Astrocyte of the hippocampus (primary cell): ENCODE results near the gene ANKRD11.
A peak's percentile ranks its signal among the peaks of the same experiment; 100 is the strongest.
"Not testable (repeated sequence)": the region's sequence is repeated elsewhere in the genome, so short reads cannot be mapped to it uniquely, and the experiment has no call there.

Experiments used
- DNase-seq: peaks from one replicate; pipeline ENCODE4 v3.0.0; 2011; ENCODE audit warnings: low read depth, low spot score

The ANKRD11 gene

DNA sequence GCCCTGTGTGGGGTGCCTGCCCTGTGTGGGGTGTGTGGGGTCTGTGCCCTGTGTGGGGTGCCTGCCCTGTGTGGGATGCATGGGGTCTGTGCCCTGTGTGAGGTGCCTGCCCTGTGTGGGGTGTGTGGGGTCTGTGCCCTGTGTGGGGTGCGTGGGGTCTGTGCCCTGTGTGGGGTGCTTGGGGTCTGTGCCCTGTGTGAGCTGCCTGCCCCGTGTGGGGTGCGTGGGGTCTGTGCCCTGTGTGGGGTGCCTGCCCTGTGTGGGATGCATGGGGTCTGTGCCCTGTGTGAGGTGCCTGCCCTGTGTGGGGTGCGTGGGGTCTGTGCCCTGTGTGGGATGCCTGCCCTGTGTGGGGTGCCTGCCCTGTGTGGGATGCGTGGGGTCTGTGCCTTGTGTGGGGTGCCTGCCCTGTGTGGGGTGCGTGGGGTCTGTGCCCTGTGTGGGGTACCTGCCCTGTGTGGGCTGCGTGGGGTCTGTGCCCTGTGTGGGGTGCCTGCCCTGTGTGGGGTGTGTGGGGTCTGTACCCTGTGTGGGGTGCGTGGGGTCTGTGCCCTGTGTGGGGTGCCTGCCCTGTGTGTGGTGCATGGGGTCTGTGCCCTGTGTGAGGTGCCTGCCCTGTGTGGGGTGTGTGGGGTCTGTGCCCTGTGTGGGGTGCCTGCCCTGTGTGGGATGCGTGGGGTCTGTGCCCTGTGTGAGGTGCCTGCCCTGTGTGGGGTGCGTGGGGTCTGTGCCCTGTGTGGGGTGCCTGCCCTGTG is 190.8 kb downstream of the ANKRD11 start:
- not testable (repeated sequence) for DNase-seq

DNA sequence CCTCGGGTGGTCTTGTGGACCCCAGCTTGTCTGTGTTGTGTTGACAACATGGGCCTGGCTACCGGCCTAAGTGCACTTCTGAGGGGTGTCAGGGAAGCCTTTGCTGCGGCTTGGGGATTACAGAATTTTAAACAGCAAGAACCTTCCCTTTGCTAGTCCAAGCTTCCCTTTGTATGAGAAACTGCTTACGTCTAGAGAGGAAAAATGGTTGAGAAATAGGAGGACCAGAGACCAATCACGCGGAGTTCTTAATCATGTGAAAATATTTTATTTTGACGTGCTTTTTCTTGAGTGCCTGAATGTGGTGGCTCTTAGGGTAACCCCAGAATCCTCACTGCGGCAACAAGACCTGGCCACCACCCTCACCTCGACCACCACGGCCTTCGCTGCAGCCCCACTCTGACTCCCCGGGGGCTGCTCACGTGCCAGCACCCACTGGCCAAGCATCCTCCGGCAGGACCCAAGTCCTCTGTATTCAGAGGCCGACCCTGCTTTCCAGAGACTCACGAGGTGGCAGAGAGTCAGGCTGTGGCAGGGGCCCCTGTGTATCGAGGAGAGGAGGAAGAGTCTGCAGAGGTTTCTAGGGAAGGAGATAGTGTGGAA is 191.6 kb downstream of the ANKRD11 start:
- no peak for DNase-seq

DNA sequence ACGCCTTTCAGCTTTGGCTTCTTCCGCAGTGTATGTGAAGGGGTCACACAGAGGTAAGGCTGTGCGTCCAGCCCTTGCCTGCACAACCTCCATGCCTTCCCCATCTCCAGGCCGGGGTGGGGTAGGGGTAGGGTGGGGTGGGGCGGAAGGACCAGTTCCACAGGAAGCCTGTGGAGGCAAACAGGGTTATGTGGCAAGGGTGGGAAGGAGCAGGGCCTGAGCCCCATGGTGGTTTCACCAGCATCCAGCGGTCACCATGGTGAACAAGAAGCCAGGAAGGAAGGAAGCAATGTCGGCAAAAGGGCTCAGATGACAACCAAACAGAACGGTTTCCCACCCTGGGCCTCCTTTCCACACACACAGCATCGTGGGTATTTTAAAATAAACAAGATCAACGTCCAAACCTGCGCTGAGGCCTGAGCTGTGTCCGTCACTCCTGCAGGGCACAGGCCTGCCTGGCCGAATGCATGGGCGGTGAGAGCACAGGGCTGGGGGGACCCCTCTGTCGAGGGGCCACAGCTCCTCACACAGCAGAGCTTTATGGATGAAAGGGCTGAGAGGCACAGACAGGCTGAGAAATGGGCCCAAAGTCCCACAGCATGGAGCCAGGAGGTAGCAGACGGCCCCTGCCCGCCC is 192.3 kb downstream of the ANKRD11 start:
- DNase-seq = no peak

DNA sequence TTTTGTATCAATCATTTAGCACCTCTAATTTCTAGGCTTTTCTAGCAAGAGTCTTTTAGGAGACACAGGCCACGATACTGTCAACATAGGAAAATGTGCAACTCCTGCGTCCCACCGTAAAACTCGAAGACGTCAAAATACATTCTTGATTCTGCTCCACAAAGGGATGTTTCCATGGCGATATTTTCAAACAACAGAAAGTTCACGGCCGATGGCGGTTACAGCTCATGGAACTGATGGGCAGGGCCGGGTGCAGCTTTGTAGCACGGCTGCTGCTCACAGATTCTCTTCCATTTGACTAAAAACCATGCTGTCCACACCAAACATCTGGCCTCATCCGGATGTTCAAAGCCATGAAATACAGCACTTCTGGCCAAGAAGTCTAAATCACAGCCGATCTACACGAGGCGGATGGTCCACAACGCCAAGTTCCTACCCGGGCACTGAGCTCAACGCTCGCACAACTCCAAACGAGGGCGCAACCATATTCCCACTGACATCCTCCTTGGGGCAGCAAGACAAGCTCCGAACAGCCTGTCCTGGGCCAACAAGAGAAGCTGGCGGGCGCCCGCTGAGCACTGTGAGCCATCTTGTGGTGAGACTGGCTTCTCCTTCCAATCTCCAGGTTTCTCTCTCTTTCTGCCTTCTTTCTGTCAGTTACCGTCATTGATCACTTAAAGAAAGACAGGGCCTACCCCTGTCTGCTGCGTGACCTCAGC is 193.0 kb downstream of the ANKRD11 start:
- DNase-seq = peak; percentile 34

DNA sequence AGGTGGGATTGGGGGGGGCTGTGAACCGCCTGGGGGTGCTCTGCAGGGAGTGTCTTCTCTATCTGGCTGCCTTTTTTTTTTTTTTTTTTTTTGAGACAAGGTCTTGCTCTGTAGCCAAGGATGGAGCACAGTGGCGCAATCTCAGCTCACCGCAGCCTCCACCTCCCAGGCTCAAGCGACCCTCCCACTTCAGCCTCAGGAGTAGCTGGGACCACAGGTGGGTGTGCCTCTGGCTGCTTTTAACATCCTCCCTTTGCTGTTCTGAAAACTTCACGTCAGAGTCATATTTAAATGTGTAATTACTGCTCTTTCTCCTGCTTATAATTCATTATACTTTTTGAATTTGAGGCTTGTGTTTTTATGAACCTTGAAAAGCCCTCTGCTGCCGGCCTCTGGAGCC is 194.4 kb downstream of the ANKRD11 start:
- DNase-seq = no peak

DNA sequence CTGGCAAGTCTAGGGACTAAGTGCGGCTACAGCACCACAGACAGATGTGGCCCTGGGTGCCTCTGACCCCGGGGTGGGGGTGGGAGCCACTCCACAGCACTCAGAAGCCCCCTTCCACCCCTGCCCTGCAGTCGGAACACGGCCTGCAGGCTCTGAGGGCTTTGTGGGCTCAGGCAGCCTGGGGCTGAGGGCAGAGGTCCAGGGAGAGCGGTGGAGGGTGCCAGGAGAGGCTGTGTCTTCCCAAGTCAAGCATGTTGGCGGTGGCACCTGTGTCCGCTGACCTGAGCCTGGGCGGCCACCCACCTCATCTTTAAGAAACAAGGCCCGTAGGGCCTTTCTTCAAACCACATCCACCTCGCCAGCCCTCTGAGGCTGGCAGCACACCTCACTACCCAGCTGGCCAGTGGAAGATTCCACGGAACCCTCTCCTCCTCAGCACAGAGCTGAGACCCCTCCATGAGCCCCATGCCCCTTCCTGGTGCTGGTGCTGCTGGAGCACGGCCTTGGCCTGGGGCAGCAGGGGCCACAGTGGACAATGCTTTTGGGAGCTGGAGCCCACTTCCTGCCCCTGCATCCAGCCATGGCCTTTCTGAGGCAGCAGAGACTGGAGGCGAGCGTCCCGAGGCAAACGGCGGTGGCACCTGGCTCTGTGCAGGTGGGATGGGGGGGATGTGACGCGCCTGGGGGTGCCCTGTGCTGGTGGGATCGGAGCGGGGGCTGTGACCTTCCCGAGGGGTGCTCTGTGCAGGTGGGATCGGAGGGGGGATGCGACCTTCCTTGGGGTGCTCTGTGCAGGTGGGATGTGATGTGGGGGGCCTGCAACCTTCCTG is 195.1 kb downstream of the ANKRD11 start:
- DNase-seq = no peak

DNA sequence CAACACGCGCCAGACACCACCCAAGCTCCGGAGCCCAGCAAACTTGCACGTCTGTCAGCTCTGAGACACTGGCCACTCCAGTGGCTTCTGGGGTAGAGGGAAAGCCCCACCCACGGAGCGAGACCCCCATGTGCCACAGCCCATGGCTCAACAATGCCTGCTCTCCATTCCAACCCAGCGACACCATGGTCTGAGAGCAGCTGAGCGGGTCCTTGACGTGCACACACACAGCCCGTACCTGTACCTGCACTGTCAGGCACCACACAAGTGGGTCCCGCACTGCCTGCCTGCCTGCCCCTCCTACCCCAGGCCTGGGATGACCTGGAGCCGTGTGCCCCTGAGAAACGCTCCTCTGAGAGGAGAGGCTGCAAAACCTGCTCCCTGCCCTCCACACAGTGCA is 195.9 kb downstream of the ANKRD11 start:
- no peak for DNase-seq

DNA sequence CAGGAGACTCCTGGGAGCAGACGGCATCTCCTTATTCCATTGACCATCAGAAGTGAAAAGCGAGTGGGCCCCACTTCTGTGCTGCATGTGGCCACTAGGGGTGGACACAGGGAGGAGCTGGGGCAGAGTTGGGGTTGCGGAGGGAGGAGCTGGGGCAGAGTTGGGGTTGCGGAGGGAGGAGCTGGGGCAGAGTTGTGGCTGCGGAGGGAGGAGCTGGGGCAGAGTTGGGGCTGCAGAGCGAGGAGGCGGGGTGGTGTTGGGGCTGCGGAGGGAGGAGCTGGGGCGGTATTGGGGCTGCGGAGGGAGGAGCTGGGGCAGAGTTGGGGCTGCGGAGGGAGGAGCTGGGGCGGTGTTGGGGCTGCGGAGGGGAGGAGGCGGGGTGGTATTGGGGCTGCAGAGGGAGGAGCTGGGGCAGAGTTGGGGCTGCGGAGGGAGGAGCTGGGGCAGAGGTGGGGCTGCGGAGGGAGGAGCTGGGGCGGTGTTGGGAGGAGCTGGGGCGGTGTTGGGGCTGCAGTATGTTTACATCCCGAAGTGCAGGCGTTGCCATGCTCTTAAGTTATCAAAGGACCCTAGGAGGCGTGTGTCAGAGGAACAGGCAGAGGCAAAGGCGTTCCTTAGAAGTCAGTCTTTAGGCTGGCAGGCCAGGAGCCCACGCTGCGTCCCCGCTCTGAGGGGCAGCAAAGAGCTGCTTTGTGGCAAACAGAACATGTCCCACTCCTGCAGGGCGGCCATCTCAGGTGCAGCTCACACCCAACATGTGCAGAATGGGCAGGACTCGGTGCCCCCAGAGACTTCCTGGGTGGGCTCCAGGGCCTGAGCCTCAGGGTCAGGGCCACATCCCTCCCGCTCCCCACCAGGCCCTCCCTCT is 196.9 kb downstream of the ANKRD11 start:
- no peak for DNase-seq

DNA sequence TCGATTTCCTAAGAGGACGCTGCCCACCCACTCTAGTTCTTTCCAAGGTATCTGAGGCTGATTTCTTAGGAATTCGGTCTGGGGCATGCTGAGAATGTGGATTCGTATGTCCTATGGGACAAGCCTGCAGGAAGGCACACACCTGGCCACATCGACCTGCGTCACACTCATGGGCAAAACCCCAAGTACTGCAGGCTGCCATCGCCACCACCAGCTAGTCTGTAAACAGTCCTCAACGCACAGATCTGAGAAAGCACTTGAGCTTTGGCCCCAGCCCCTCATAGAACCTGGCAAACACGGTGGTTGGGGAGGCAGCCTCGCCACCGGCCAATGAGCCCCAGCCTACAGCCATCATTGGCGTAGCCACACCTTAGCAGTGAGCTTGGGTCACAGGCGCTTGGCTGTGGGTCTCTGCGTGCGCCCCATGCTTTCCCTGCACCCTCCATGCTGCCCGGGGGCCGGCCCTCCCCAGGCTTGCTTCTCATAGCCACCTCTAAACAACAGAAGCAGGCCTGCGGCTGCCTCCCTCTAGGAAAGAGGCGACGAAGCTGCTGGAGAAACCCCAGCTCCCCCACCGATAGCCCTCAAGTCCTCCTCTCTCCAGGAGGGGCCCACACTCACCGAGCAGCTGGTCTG is 197.8 kb downstream of the ANKRD11 start:
- no peak for DNase-seq

DNA sequence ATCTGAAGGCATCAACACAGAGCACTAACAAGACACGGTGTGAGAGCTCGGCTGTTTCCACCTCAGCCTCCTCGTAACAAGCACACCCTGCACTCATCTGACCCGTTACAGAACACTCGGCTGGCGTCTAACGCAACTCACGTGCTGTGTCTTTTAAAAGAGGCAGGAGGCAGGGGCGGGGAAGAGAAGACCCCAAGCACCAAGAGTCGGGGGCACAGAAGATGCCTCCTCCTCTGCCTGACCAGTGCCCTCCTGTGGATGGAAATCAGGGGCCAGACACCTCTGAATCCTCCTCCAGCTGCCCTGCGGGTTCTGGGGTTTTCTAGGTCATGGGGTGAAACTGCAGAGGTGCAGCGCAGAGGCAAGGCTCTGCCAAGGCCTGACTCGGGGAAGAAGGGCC is 198.6 kb downstream of the ANKRD11 start:
- DNase-seq = no peak

DNA sequence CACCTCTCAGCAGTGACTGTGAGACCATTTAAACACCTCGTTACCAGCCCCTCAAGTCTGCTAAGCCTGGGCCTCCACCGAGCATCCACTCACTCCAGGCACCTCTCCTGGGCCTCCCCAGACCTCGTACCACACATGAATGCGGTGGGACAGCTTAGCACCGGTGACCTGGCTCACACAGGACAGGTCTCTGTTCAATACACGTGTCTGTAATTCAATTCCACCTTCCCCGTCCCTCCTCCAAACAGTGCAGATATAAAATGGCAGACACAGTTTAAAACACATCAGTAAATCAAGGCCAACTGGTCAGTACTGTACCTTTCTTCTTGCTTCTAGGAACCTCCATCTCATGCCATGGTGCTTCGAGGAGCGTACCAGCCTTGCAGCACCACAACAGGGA is 199.0 kb downstream of the ANKRD11 start:
- no peak for DNase-seq

DNA sequence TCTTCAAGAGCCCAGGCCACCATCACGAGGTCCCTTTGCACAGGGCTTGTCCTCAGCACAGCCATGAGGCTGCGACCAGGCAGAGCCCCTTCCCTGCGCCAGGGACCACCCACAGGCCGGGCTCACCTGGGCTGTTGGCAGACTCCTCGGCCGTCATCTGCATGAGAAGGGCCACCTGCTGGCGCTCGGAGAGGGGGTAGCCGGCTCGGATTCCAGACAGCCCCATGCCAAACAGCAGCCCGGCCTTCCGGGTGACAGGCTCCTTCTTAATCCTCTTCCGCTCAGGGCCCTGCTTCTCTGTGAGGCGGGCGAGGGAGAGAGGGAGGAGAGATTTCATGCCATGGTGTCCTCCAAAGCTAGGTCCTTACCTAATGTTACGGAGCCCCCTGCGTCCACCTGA is 199.5 kb downstream of the ANKRD11 start:
- no peak for DNase-seq

DNA sequence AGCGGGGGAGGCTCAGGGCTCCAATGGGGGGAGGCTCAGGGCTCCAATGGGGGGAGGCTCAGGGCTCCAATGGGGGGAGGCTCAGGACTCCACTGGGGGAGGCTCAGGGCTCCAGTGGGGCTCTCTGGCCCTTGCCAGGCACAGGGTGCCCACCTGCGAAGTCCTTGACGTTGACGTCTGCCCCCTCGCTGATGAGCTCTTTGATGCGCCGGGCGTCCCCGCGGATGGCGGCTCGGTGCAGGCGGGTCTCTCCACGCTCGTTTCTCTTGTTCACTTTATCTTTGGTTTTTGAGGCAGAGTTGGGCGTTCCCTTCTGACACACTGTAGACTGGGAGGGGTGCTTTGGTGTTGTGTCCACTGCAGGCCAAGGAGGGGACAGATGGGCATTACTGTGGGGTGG is 199.9 kb downstream of the ANKRD11 start:
- no peak for DNase-seq

DNA sequence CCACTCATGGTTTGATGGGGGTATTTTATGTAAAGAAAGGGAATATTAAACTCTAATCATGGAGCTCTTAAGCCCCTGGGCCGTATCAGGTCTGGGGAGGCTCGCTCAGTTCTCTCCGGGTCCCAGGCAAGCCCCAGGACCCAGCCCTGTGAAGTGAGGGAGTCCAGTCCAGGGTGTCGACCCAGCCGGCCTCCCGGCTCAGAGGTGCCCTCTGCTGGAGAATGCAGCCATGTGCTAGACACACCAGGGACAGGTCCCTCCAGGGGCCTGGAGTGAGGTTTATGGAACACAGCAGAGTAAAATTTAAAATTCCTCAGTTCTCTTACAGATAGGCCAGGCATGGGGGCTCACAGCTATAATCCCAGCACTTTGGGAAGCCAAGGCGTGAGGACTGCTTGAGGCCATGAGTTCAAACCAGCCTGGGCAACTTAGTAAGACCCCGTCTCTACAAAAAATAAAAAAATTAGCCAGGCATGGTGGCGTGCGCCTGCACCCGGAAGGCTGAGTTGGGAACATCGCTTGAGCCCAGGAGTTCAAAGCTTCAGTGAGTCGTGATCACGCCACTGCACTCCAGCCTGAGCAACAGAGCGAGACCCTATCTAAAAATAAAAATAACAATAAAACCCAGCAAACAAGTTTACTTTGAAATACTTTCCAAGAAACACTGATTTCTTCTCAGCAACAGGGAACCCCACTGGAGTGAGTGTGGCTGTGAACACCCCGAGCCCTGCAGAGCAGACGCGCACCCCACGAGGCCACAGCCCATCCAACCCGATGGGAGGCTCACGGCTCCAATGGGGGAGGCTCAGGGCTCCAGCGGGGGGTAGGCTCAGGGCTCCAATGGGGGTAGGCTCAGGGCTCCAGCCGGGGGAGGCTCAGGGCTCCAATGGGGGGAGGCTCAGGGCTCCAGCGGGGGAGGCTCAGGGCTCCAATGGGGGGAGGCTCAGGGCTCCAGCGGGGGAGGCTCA is 200.6 kb downstream of the ANKRD11 start:
- DNase-seq = peak; percentile 84

DNA sequence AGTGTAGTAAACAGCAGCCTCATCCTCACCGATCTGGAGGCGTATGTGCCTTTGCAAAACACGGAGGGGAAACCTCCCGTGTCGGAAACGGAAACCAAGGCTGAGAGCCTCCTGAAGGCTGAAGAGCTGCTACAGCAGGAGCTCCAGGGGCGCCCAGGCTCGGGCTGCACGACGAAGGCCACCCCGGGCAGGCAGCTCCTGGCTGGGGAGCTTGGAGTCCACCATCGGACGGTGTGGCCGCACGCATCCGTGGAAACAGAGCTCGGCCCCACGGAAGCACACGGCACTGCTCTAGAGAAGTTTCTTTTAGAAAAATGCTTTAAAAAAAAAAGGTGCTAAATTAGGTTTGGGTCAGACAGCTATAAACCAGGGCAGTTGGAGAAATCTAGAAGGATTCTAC is 201.4 kb downstream of the ANKRD11 start:
- no peak for DNase-seq

DNA sequence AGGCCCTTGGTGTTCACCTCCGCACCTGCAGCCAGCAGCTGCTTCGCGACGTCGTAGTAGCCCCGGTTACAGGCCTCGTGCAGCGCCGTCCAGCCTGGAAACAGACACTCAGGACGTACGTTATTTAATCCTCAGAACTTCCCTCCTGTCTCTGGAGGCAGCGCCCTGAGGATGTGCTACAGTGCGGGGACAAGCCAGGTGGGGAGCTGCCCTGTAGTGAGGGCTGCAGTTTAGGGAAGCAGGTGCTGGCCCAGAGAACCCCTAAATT is 201.8 kb downstream of the ANKRD11 start:
- no peak for DNase-seq

DNA sequence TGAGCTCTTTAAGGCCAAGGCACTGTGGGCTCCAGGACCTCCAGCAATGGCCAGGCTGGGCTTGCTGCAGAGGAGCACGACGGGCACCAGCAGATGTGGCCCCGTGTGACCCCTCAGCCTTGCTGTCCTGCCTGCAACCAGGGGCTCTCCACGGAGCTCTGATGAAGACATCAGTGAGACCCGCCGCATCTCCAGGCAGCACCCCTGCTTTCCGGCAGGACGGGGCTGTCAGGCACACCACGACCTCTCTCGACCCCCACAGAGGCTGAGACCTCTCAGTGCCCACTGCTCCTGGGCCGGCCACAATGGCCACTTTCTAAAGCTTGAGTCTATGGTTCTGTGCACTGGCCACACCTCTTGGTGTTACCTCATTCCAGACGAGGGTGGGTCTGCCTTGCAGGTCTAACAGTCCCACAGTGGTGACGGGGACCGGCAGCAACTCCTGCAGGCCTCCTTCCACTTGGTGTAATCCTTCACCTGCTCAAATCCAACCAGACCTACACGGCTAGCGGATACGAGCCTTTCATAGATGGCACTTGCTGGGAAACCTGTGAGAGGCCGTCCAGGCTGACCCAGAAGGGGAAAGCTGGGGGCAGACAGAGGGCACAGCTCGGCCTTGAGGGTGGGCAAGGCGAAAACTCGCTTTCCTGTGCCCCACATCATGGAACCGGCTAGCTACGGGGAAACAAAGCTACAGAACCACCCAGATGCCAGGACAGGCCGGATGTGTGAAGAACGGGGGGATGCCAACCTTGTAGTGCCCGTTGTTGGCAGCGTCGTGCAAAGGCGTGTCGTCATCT is 202.4 kb downstream of the ANKRD11 start:
- DNase-seq = no peak

DNA sequence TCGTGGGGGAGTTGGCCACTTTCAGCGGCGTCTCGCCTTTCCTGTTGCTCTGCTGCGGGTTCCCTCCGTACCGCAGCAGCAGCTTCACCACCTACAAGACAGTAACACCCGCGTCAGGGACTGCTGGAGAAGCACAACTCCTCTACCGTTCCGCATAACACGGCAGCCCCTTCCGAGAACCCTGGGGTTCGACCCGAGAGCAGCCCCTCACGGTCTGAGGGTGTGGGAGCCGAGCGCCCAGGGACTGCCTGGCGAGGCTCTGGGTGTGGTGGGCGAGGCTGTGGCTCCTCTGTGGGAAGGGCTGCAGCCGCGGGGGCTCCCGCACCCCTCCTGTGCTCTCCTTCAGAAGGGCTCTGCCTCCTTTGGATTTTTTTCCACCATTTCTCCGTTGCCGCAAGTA is 204.3 kb downstream of the ANKRD11 start:
- DNase-seq = no peak
